GM18909 (cell line): Measurements from ENCODE around the gene ANKS3.

ENCODE experiments used
- ATAC-seq: cut with Tn5 transposase; IDR thresholded peaks from one replicate; pipeline ENCODE4 v1.9.1; 2021; ENCODE audit warnings: mild to moderate bottlenecking; ENCODE audit not compliant: unreplicated experiment, poor library complexity

The ANKS3 gene

DNA sequence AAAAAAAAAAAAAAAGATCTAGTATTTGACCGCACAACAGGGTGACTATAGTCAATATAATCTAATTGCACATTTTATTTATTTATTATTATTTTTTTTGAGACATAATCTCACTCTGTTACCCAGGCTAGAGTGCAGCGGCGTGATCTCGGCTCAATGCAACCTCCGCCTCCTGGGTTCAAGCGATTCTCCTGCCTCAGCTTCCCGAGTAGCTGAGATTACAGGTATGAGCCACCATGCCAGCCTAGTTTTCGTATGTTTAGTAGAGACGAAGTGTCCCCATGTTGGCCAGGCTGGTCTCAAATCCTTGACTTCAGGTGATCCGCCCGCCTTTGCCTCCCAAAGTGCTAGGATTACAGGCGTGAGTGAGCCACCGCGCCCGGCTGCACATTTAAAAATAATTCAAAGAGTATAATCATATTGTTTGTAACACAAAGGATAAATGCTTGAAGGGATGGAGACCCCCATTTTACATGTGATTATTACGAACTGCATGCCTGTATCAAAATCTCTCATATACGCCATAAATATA lies 794 bp downstream of the ANKS3 start:
- ATAC-seq, result no peak

DNA sequence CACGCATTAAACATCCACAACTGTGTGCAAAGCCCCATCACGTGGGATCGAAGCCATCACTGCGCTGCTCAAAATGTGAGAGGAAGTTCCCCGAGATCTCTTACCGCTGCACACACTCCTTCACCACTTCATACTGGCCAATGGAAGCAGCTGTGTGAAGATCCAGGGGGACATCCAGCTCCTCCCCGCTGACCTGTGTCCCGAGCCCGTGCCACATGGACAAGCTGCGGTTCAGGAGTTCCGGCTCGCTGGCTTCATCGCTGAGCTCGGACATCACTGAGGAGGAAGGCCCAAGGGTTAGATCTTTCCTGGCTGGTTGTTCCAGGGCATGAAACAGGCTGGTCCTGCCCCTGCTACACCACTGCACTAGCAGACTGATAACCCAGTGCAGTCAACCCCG lies 4.2 kb downstream of the ANKS3 start:
- no peak for ATAC-seq

DNA sequence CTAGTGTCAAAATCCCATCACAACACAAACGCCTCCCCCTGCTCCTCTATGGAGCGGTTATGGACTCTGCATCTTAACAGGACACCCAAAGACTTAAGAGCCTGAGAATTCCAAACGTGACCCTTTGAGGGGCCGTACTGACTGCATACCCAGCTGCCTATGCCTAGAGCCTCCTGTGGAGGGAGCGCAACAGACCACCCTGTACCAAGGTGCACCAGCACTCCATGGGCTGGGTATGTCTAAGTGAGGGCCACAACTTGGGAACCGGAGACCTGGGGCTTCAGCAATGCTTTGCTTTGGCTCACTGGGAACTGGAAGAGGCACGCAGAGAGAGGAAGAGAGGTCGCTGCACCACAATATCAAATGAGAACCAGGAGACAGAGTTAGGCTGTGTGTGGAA lies 5.4 kb downstream of the ANKS3 start:
- no peak for ATAC-seq

DNA sequence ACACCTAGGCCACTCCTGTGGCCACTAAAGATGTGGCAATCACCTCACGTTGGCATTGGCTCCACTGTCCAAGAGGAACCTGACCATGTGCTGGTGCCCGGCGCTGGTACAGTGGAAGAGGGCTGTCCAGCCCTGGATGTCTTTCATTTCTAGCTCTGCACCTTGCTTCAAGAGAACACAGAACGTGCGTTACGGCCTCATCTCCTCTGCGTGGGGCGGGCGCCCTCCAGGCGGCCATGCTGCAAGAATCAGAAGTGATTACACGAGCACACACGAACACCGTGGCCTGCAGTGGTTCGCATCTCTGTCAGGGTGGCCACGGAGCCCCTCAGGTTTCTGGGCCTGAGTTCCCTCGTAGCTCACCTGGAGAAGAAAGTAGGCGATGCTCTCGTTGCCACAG lies 7.5 kb downstream of the ANKS3 start:
- no peak for ATAC-seq

DNA sequence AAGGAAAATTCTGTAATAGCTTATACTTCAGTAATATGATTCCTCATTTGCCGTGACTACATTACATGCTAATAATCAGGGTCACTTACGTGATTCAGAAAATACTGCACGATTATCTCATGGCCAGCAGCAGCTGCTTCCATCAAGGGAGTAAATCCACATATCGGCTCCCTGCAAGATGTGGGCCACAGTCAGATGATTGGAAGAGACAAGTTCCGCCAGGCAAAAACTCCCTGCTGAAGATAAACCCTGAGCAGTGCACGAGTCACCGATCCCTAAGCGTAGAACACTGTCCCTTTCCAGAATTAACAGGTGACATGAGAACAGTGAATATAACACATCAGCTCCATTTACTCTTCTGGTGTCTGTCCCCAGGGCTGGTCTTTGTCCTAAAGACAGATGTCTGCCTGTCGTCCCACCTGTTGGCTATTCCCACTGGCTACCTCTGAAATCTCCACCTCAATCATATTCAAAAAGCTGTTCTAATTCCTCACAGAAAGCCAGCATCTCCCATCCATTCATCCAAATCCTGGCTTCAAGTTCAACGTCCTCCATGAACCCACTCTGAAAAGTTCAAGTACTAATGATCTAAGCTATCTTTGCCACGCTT lies 9.3 kb downstream of the ANKS3 start:
- no peak for ATAC-seq

DNA sequence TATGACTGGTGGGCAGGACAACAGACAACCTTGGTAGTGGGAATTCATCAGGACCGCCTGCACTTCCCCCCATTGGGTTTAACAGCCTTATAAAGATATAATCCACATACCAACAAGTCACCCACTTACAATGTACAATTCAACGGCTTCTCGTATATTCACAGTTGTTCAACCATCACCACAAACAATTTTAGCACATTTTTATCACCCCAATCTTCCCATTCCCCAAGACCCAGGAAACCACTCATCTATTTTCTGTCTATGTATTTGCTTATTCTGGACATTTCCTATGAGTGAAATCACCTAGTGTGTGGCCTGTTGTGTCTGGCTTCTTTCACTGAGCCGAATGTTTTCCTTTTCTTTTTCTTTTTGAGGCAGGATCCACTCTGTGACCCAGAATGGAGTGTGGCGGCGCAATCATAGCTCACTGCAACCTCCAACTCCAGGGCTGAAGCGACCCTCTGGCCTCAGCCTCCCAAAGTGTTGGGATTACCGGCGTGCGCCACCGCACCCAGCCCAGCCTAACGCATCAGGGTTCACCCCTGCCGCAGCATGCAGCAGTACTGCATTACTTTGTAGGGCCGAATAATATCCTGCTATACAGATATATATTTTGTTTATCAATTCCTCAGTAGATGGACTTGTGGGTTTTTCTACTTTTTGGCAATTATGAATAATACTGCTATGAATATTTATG lies 10.9 kb downstream of the ANKS3 start:
- no peak for ATAC-seq

DNA sequence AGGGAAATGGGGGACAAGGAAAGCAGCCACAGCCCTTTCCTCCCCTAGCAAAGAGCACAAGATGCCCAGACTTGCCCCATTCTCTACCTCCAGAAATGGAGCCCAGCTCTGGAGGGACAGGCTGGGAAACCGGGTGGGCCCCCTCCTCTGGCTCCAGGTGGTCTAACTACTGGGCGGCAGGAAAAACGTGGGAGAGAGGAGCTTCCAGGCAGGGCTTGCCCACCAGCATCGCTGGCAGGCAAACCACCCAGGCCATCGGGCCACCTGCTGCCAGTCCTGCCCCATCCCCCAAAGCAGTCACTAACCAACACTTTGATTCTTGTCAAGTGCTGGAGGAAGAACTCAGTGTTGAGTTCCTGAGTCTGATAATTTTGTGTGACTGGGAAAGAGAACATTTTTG lies 15.6 kb downstream of the ANKS3 start:
- ATAC-seq, result no peak

DNA sequence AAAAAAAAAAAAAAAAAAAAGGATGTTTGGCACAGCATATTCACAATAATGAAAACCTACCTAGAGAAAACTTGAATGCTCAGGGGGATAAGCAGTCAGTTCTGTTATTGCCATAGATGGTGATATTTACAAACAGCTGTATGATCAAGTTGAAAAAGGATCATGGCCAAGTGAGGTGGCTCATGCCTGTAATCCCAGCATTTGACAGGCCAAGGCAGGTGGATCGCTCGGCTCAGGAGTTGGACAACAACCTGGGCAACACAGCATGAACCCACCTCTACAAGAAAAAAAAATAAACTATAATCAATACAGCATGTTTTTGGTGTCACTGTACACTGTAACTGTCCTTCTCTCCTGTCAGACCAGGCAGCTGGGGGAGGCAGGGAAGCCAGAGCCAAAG lies 19.1 kb downstream of the ANKS3 start:
- no peak for ATAC-seq

DNA sequence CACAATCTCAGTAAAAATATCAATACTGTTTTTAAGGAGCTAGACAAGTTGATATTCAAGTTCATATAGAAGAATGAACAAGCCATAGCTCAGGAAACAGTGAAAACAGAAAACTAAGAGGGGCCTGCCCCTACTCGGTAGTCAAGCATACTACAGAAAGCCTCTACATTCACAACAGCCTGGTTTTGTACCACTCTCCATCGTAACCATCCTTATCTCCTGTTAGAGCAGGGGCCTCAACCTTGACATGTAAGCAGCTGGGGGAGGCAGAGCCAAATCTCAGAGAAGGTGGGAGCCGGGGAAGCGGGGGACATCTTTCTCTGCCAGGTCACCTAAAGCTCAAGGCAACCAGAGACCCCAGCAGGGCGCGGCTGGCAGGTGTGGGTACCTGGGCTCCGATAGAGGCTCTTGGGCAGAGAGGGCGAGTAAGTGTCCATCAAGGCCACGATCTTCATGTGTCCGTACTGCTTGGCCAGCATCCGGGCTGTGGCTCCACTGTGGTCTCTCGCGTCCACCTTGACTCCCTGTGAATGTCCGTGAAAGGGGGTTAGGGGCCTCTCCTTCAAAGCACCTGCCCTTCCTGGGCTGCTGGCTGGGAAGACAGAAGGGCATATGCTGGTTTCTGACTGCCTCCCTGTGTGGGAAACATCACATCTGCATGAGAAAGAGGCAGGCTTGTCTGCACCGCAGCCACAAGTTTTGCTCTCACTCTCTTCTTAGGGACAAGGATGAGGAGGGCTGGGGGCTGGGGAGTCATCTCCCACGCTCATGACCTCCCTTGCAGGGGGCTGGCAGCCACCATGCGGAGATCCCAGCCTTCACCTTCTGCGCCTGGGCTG lies 20.2 kb downstream of the ANKS3 start:
- no peak for ATAC-seq

DNA sequence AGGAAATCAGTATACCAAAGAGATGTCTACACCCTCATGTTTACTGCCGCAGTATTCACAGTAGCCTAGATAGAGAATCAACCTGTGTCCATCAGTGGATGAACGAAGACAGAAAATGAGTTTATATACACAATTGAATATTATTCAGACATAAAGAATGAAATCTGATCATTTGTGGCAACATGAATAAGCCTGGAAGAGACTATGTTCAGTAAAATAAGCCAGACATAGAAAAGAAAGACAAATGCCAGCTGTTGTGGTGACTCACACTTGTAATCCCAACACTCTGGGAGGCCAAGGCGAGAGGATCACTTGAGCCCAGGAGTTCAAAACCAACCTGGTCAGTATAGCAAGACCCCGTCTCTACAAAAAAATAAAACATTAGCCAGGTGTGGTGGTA lies 24.6 kb downstream of the ANKS3 start:
- no peak for ATAC-seq

DNA sequence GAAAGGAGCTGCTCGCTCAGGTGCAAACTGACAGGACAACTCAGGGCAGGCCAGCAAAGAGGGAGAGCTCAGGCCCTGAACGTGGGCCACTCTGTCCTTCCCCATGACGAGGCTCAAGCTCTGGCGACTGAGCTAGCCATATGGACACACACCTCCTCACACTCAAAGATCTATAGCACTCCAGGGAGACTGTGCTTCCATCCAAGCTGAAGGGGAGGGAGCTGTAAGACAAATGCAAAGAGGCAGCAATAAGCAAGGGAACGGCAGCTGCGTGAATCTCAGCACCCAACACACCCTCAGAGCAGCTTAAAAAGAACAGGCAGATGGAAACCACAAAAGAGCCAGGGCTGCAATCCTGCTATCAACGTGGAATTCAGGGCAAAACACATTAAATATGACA lies 27.2 kb downstream of the ANKS3 start:
- no peak for ATAC-seq

DNA sequence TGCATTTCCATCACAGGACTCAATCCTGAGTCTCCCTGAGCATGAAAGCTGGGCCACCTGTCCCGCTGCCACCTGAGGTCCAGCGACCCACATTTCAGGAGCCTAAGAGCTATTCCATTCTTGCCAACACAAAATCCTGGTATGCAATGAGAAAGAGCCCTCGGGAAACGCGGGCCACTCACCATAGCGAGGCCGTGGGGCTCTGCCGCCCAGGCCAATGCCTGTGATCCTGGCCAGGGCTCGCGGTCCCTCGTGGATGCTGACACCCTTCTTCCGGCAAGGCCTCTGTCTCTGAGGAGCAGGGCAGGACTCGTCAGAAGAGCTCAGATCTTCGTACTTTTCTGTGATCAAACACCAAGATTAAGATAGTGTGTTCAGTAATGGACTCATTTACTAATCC lies 29.2 kb downstream of the ANKS3 start:
- ATAC-seq, result no peak

DNA sequence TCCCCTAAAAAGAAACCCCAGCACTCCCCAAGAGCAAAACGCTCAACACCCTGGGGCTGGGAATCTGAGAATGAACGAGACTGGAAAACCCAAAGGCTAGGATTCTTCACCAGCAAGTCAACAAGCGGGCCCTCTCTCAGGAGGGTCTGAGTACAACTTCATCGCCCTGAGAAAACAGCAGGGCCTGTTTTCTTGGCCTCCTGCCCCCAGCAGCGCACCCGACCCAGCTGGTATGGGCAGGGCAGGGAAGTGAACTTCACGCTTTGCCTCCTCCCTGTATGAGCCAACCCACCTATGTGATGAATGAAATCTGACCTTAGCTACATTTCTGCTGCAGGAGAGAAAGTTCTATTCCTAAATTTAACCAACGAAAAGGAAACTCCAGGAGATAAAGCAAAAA lies 29.6 kb downstream of the ANKS3 start:
- no peak for ATAC-seq

DNA sequence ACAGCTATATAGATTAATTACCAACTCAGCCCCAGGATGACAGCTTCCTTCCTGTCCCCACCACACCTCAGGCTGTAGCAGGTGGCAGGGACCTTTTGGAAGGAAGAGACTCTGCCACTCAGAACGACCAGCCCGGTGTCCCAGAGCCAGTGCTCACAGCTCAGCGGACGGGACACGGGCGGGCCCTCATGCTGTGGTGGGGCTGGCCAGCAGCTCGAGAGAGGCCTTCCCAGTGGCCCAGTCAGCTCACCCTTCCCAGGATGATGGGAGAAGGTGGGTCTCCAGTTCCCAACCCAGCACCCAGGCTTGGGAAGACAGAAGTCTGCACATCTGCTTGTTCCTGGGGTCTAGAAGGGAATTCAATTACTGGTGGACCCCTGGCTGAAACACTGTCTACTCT lies 30.2 kb downstream of the ANKS3 start:
- ATAC-seq, result no peak

DNA sequence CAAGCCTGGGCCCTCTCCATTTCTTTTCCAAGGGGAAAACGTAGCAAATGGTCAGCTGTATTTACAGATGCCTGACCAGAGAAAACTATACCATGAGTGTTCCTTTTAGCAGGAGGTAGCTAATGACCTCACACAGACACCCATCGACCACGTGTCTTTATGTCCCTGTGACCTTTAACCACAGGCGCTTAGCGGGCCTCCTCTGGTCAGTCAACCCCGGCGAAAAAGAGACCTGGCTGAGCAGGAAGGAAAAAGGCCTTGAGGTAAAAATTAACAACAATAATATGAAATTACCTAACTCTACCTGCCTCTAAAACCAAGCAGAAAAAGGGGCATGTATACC lies 31.6 kb downstream of the ANKS3 start:
- ATAC-seq, result no peak

DNA sequence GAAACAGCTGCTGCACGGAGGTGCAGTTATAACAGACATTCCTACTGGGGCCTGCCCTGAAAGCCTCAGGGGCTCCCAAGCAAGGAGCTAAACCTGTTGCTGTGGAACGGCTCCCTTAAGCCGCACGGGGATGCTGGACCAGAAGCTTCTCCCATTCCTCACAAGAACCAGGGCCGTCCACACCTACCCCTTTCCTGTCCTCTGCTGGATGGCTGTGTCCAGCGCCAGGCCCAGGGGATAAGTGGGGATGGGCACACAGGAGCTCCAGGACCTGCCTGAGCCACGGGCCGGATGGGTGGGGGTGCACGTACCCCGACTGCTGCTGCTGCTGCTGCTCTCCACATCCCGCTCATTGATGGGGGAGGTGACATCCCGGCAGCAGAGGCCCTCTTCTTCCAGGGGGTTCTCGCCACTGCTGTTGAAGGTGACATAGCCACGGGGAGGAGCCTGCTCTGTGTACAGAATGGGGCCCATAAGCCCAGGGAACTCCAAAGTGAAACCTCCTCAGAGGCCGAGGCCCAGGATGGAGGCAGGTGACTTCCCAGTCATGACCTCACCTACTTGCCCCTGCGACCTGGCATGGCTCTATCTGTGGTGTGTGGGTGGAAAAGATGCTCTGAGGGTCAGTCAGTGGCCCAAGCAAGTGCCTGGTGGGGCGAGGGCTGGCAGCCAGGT lies 32.1 kb downstream of the ANKS3 start:
- no peak for ATAC-seq

DNA sequence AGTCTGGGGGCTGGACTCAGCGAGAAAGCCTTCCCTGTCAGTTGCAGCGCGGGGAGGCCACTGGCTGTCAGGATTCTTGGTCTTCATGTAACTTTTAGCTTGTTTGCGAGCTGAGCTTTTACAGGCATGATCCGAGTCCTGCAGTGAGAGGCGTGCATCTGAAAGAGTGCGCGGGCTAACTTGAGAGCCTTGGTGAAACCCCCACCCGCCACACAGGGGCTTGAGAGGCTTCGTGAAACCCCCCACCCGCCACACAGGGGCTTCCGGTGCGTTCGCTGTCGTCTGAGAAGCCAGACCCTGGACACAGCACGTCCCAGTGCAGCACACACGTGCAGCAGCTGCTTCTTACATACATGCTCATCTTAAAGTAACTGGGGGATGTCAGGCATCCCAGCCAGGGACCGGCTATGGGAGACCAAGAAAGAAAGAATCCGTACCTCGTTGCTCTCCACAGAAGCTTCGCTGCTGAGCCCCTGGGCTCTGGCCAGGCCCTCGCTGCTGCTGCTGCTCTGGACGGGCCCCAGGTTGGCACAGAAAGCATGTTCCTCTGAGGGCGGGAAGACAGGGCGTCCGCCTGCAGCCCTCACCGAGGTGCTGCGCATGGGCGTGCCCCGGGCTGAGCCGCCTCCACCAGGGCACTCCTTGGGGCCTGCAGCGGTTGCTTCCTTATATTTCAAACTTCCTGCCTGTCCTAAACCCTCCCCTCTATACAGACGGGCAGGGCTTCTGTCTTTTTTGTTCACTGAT lies 32.9 kb downstream of the ANKS3 start:
- ATAC-seq, result no peak

DNA sequence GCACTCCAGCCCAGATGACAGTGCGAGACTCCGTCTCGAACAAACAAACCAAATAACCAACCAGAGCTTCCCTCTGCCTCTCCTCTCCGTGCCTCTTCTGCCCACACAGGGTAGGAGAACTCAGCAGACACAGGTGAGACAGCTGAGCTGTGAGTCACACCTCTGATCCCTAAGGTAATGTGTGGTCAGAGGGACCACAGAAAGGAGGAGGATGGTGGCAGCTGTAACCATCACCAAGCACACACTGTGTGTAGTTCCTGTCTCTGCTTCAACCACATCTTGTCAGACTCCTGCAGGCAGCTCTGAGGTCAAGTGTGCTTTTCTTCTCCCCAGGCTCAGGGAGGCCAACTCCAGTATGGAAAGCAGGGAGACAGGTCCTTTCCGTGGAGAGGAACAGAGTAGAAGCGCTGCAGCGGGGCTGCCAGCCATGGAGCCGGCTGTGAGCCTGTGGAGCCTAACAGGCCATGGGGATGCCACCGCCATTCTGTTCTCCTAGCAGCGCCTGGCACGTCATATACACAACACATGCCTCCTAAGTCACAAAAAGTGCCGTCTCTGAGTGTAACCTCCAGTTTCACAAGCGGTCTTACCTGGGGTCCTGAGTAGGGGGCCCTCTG lies 33.6 kb downstream of the ANKS3 start:
- ATAC-seq, result no peak

DNA sequence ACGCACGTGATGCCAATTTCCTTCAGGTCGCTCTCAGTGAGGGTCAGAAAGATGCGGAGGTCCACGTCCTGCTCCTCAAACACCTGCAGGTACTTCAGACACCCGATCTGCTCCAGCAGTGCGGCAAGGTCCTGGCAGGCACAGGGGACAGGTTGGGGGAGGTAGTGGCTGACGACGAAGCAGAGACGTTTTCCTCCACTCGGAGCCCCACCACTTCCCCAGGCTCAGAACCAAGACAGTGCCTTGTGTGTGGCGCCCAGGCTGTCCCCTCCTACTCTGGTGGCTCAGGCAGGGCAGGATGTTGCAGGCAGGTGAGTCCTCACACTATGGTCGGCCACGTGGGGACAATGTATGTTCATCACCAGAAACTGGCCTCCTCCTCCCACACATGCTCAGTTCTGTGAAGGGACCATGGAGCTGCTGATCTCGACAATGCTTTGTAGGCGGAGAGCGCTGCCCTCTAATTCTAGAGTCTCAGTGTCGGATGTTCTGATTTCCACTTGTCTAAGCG lies 35.0 kb downstream of the ANKS3 start:
- ATAC-seq, result no peak
